ENCODE data around the gene GABRA5.
"Not testable (repeated sequence)": the region's sequence is repeated elsewhere in the genome, so short reads cannot be mapped to it uniquely, and the experiment has no call there.

Gene GABRA5

GRCh38 chr15:26866298-26867199 lies at the start of gene GABRA5:
TSS of gene GABRA5 (plus strand) at chr15:26867062. CDS start at chr15:26869249, 2,187 bp downstream.
- no peak for DNase-seq (ENCODE audit: low spot score)

- not testable (repeated sequence) for DNase-seq (ENCODE audit: low spot score)
Observed at GRCh38 chr15:26831191-26831590, 35.7 kb upstream of the GABRA5 start.

- no peak for DNase-seq (ENCODE audit: low spot score)
Observed at GRCh38 chr15:26831951-26832350, 34.9 kb upstream of the GABRA5 start.

- DNase-seq (ENCODE audit: low spot score), result peak; percentile 28
Observed at GRCh38 chr15:26838742-26839460, 28.0 kb upstream of the GABRA5 start.

- DNase-seq (ENCODE audit: low spot score), result no peak
Observed at GRCh38 chr15:26841514-26841913, 25.3 kb upstream of the GABRA5 start.

GRCh38 chr15:26841941-26842340 lies 24.9 kb upstream of the GABRA5 start:
- no peak for DNase-seq (ENCODE audit: low spot score)

GRCh38 chr15:26842391-26842790 lies 24.5 kb upstream of the GABRA5 start:
- DNase-seq (ENCODE audit: low spot score), result no peak

- no peak for DNase-seq (ENCODE audit: low spot score)
Observed at GRCh38 chr15:26844901-26845300, 22.0 kb upstream of the GABRA5 start.

GRCh38 chr15:26848498-26848897 lies 18.4 kb upstream of the GABRA5 start:
- no peak for DNase-seq (ENCODE audit: low spot score)

- no peak for DNase-seq (ENCODE audit: low spot score)
Observed at GRCh38 chr15:26850161-26850560, 16.7 kb upstream of the GABRA5 start.

- DNase-seq (ENCODE audit: low spot score), result no peak
Observed at GRCh38 chr15:26852980-26853379, 13.9 kb upstream of the GABRA5 start.

- DNase-seq (ENCODE audit: low spot score), result no peak
Observed at GRCh38 chr15:26854435-26854834, 12.4 kb upstream of the GABRA5 start.

- peak; percentile 53 for DNase-seq (ENCODE audit: low spot score)
Observed at GRCh38 chr15:26864664-26865191, 2.1 kb upstream of the GABRA5 start.

- no peak for DNase-seq (ENCODE audit: low spot score)
Observed at GRCh38 chr15:26867200-26868007, 542 bp downstream of the GABRA5 start.

GRCh38 chr15:26868029-26868685 lies 1.3 kb downstream of the GABRA5 start:
- DNase-seq (ENCODE audit: low spot score), result no peak

- DNase-seq (ENCODE audit: low spot score), result no peak
Observed at GRCh38 chr15:26869628-26870027, 2.8 kb downstream of the GABRA5 start.

GRCh38 chr15:26870346-26870745 lies 3.5 kb downstream of the GABRA5 start:
- no peak for DNase-seq (ENCODE audit: low spot score)

- no peak for DNase-seq (ENCODE audit: low spot score)
Observed at GRCh38 chr15:26872206-26872605, 5.3 kb downstream of the GABRA5 start.

GRCh38 chr15:26873846-26874245 lies 7.0 kb downstream of the GABRA5 start:
- DNase-seq (ENCODE audit: low spot score), result no peak

GRCh38 chr15:26874774-26875475 lies 8.1 kb downstream of the GABRA5 start:
- DNase-seq (ENCODE audit: low spot score), result no peak

- DNase-seq (ENCODE audit: low spot score), result no peak
Observed at GRCh38 chr15:26875476-26875850, 8.6 kb downstream of the GABRA5 start.
